Natural killer cell (primary cell): ENCODE measurements around the gene DIAPH1. TPM values are rescaled to one million over a fixed set of nuclear protein-coding genes. Genes with fewer than 3 reads are reported as not detected.
A peak's percentile ranks its signal among the peaks of the same experiment; 100 is the strongest.

Source experiments
- ATAC-seq, 3 donors: fragments of 150-1000 bp in 2 of 3; fragments of 200-7000 bp in 1 of 3; cut with Tn5 transposase; 1 replicate in 1 of 3; 2 replicates in 2 of 3; pipeline ENCODE4 v1.10.0; 2021; ENCODE audit warnings: mild to moderate bottlenecking in 2 of 3, moderate library complexity in 2 of 3
- DNase-seq, 2 donors: peaks; one replicate each; pipeline versions ENCODE4 v3.0.0 to v3.0.0-alpha.2; 2013 to 2021; ENCODE audit warnings: mixed read lengths in 1 of 2
- H3K27ac ChIP-seq: one replicate; pipeline ENCODE4 v1.5.1; 2013; ENCODE audit warnings: mild to moderate bottlenecking, low read length
- H3K27me3 ChIP-seq: one replicate; pipeline ENCODE4 v1.6.1; 2013; ENCODE audit warnings: low read length; ENCODE audit not compliant: control insufficient read depth, insufficient read depth
- H3K36me3 ChIP-seq: one replicate; pipeline ENCODE4 v1.6.1; 2013; ENCODE audit warnings: low read length; ENCODE audit not compliant: control insufficient read depth, insufficient read depth
- H3K4me1 ChIP-seq: one replicate; pipeline ENCODE4 v1.6.1; 2013; ENCODE audit warnings: low read length; ENCODE audit not compliant: control insufficient read depth, insufficient read depth
- H3K4me3 ChIP-seq: one replicate; pipeline ENCODE4 v1.5.1; 2013; ENCODE audit warnings: low read length
- H3K9me3 ChIP-seq: one replicate; pipeline ENCODE4 v1.6.1; 2013; ENCODE audit warnings: low read length; ENCODE audit not compliant: control insufficient read depth, insufficient read depth
- H3K27ac Mint-ChIP-seq, 2 donors: one replicate each; pipeline ENCODE4 v1.8.0; 2022; ENCODE audit warnings: mild to moderate bottlenecking in 2 of 2, mixed read lengths in 2 of 2, moderate library complexity in 1 of 2
- H3K27me3 Mint-ChIP-seq, 2 donors: one replicate each; pipeline ENCODE4 v1.8.0; 2022; ENCODE audit warnings: low read depth in 2 of 2, mixed read lengths in 2 of 2
- H3K36me3 Mint-ChIP-seq: one replicate; pipeline ENCODE4 v1.8.0; 2022; ENCODE audit warnings: mixed read lengths
- H3K4me1 Mint-ChIP-seq, 2 donors: one replicate each; pipeline ENCODE4 v1.8.0; 2022; ENCODE audit warnings: mixed read lengths in 2 of 2
- H3K4me3 Mint-ChIP-seq: one replicate; pipeline ENCODE4 v1.8.0; 2022; ENCODE audit warnings: mild to moderate bottlenecking, moderate library complexity, mixed read lengths
- H3K9me3 Mint-ChIP-seq, 2 donors: one replicate each; pipeline ENCODE4 v1.8.0; 2022; ENCODE audit warnings: mixed read lengths in 2 of 2
- CTCF ChIP-seq: fragments of 200-600 bp; IDR thresholded peaks from one replicate; pipeline ENCODE4 v1.8.0; 2022; ENCODE audit warnings: antibody characterized with exemption
- WGBS: methylation state at CpG from one replicate; pipeline ENCODE4 v1.1.7; 2013; ENCODE audit warnings: missing lambda C conversion rate; ENCODE audit not compliant: insufficient coverage; 5-methylcytosine and 5-hydroxymethylcytosine counted together
- intact Hi-C: fragments of 100-400 bp; cut with micrococcal nuclease; formaldehyde crosslinking; loops from one replicate; pipeline ENCODE4 v1.14.2; 2022
- total RNA-seq, 4 donors: library from RNA; stranded (reverse); fragments of 120-200 nt in 1 of 4; gene quantifications; one replicate each; pipeline versions ENCODE4 v1.2.3 to v1.2.4, GENCODE V29; 2013 to 2022

The DIAPH1 gene
- total RNA-seq, 3 donors from 2014 or later (not counting 1 experiment from before 2014, with no cell fraction given): 410 to 456 (median 419) TPM

GRCh38 chr5:141605523-141606277, 13.1 kb downstream of the DIAPH1 start:
- H3K27ac Mint-ChIP-seq: peak overlapping the region; percentile 95 to 96
- peaks cover 4% of the 10 kb centered on the region for H3K36me3 ChIP-seq
- H3K36me3 Mint-ChIP-seq: no peaks in the 10 kb centered on the region
- TF ChIP-seq CTCF: no peak
- peak; percentile 56 to 94 for DNase-seq
- H3K4me3 Mint-ChIP-seq: peak overlapping the region; percentile 81
- peaks cover 82 to 84% of the 10 kb centered on the region in 2 donors for H3K4me1 Mint-ChIP-seq
- H3K27me3 ChIP-seq: no peaks in the 10 kb centered on the region
- no peaks in the 10 kb centered on the region for H3K9me3 Mint-ChIP-seq
- no peaks in the 10 kb centered on the region for H3K27me3 Mint-ChIP-seq
- H3K27ac ChIP-seq: peak overlapping the region; percentile 90
- no peaks in the 10 kb centered on the region for H3K9me3 ChIP-seq
- peak overlapping the region; percentile 19 for H3K4me3 ChIP-seq
- WGBS: 2% methylated on average over 6 of the region's 6 CpGs
- ATAC-seq: peak; percentile 88 to 97 (median 96)
- H3K4me1 ChIP-seq: peaks cover 54% of the 10 kb centered on the region
- intact Hi-C loops: loop anchor here (1.0 kb wide), 2 partner anchors 13 to 14 kb away; no protein-coding TSS in a partner anchor

- Histone ChIP-seq H3K36me3 (no peaks in the 10 kb centered on the region), H3K9me3 (no peaks in the 10 kb centered on the region), H3K27me3 (no peaks in the 10 kb centered on the region), H3K27ac (peak overlapping the region; percentile 90), H3K4me3 (no peak overlapping the region), H3K4me1 (peaks cover 55% of the 10 kb centered on the region)
- ATAC-seq (peak in 2 of 3 donors; percentile 18 to 48), DNase-seq (peak in 1 of 2 donors; percentile 58)
- 38% methylated on average over 6 of the region's 6 CpGs for WGBS
- Mint-ChIP-seq H3K27me3 (no peaks in the 10 kb centered on the region), H3K36me3 (no peaks in the 10 kb centered on the region), H3K4me3 (peak overlapping the region; percentile 89), H3K9me3 (no peaks in the 10 kb centered on the region), H3K4me1 (peaks cover 85 to 88% of the 10 kb centered on the region in 2 donors), H3K27ac (peak overlapping the region; percentile 95 to 96)
- no peak for TF ChIP-seq CTCF
- intact Hi-C loops: no loop called here
Observed at GRCh38 chr5:141603923-141604717, 14.7 kb downstream of the DIAPH1 start.

GRCh38 chr5:141602606-141603005, 16.2 kb downstream of the DIAPH1 start:
- intact Hi-C loops: no loop called here
- no peak overlapping the region for H3K4me3 ChIP-seq
- H3K9me3 ChIP-seq: no peaks in the 10 kb centered on the region
- Mint-ChIP-seq H3K4me3 (peak overlapping the region; percentile 78), H3K9me3 (no peaks in the 10 kb centered on the region), H3K27me3 (no peaks in the 10 kb centered on the region), H3K36me3 (no peaks in the 10 kb centered on the region), H3K4me1 (peaks cover 86 to 90% of the 10 kb centered on the region in 2 donors), H3K27ac (peak overlapping the region; percentile 95 to 96)
- H3K27ac ChIP-seq: peak overlapping the region; percentile 90
- no CpG with 5 or more reads among the region's 1 CpG for WGBS
- ATAC-seq (no peak), DNase-seq (no peak)
- H3K4me1 ChIP-seq: peaks cover 58% of the 10 kb centered on the region
- no peaks in the 10 kb centered on the region for H3K36me3 ChIP-seq
- no peaks in the 10 kb centered on the region for H3K27me3 ChIP-seq
- TF ChIP-seq CTCF: no peak
